Skeletal muscle tissue (tissue), 4 donors: ENCODE data around the gene EBP. TPM values are rescaled to one million over a fixed set of nuclear protein-coding genes. Genes with fewer than 3 reads are reported as not detected.
"Not testable (repeated sequence)": the region's sequence is repeated elsewhere in the genome, so short reads cannot be mapped to it uniquely, and the experiment has no call there.

Experiments used
- H3K27ac ChIP-seq: one replicate; pipeline ENCODE4 v1.7.0; 2013; ENCODE audit warnings: mild to moderate bottlenecking, low read depth, low read length, inconsistent platforms
- H3K27me3 ChIP-seq, 3 donors: one replicate each; pipeline ENCODE4 v1.7.0; 2013; ENCODE audit warnings: low read length in 3 of 3; ENCODE audit not compliant: control insufficient read depth in 3 of 3, insufficient read depth in 3 of 3
- H3K36me3 ChIP-seq, 3 donors: one replicate each; pipeline ENCODE4 v1.7.0; 2013; ENCODE audit warnings: low read length in 3 of 3; ENCODE audit not compliant: control insufficient read depth in 3 of 3, insufficient read depth in 3 of 3
- H3K4me1 ChIP-seq, 3 donors: one replicate each; pipeline ENCODE4 v1.7.0; 2013; ENCODE audit warnings: low read length in 3 of 3, mild to moderate bottlenecking in 3 of 3; ENCODE audit not compliant: control insufficient read depth in 3 of 3, insufficient read depth in 3 of 3
- H3K4me3 ChIP-seq, 3 donors: one replicate each; pipeline ENCODE4 v1.7.0; 2013; ENCODE audit warnings: low read length in 3 of 3
- H3K9ac ChIP-seq, 3 donors: one replicate each; pipeline ENCODE4 v1.7.0; 2013; ENCODE audit warnings: low read length in 3 of 3, mild to moderate bottlenecking in 3 of 3, moderate library complexity in 2 of 3, low read depth in 1 of 3
- H3K9me3 ChIP-seq, 3 donors: one replicate each; pipeline ENCODE4 v1.7.0; 2013; ENCODE audit warnings: low read length in 3 of 3; ENCODE audit not compliant: control insufficient read depth in 3 of 3
- total RNA-seq: library from RNA; depleted of rRNA; stranded (reverse); fragments of >200 nt; gene quantifications from one replicate; pipeline ENCODE4 v1.2.3, GENCODE V29; 2014
- donor health status: Osteomylitis.

Gene EBP
- total RNA-seq, 1 donor from 2014 or later, result 21.4 TPM

DNA sequence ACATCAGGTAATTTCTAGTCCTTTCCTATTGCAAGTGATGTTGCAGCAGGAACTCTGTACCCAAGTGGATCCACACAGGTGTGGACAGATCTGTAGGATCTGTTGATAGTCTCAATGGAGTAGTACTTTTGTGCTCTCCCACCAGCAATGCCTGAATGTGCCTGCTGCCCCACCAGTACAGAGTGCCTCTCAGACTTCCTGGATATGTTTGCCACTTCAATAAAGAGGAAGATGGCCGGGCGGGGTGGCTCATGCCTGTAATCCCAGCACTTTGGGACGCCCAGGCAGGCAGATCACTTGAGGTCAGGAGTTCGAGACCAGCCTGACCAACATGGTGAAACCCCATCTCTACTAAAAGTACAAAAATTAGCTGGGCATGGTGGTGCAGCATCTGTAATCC lies 2.1 kb upstream of the EBP start:
- not testable (repeated sequence) for H3K4me3 ChIP-seq, H3K27me3 ChIP-seq, H3K9ac ChIP-seq, H3K4me1 ChIP-seq, H3K9me3 ChIP-seq, H3K27ac ChIP-seq
- H3K36me3 ChIP-seq, result peaks cover 0 to 11% (median 2%) of the 10 kb centered on the region in 3 donors

GRCh38 chrX:48520455-48520854 lies 1.2 kb upstream of the EBP start:
- H3K4me3 ChIP-seq, result no peak overlapping the region
- peaks cover 0 to 2% (median 0%) of the 10 kb centered on the region in 3 donors for H3K9me3 ChIP-seq
- H3K36me3 ChIP-seq, result peaks cover 0 to 8% (median 2%) of the 10 kb centered on the region in 3 donors
- H3K27me3 ChIP-seq, result no peaks in the 10 kb centered on the region
- peaks cover 3 to 5% (median 4%) of the 10 kb centered on the region in 3 donors for H3K4me1 ChIP-seq
- no peak overlapping the region for H3K9ac ChIP-seq
- no peak overlapping the region for H3K27ac ChIP-seq

- peak overlapping the region; percentile 55 to 82 (median 79) for H3K4me3 ChIP-seq
- H3K36me3 ChIP-seq, result peaks cover 0 to 7% (median 2%) of the 10 kb centered on the region in 3 donors
- H3K9me3 ChIP-seq, result peaks cover 0 to 2% (median 0%) of the 10 kb centered on the region in 3 donors
- H3K4me1 ChIP-seq, result peaks cover 3 to 5% (median 4%) of the 10 kb centered on the region in 3 donors
- H3K27me3 ChIP-seq, result no peaks in the 10 kb centered on the region
- no peak overlapping the region for H3K27ac ChIP-seq
- peak overlapping the region in 1 of 3 donors; percentile 4 for H3K9ac ChIP-seq
Measured at GRCh38 chrX:48520976-48521352, 644 bp upstream of the EBP start.

- H3K27me3 ChIP-seq, result no peaks in the 10 kb centered on the region
- H3K36me3 ChIP-seq, result peaks cover 0 to 3% (median 2%) of the 10 kb centered on the region in 3 donors
- peak overlapping the region; percentile 4 to 77 (median 76) for H3K9ac ChIP-seq
- H3K9me3 ChIP-seq, result peaks cover 0 to 2% (median 0%) of the 10 kb centered on the region in 3 donors
- H3K4me1 ChIP-seq, result peaks cover 3 to 5% (median 4%) of the 10 kb centered on the region in 3 donors
- peak overlapping the region; percentile 55 to 82 (median 79) for H3K4me3 ChIP-seq
- no peak overlapping the region for H3K27ac ChIP-seq
Measured at GRCh38 chrX:48522291-48522690, 683 bp downstream of the EBP start.

DNA sequence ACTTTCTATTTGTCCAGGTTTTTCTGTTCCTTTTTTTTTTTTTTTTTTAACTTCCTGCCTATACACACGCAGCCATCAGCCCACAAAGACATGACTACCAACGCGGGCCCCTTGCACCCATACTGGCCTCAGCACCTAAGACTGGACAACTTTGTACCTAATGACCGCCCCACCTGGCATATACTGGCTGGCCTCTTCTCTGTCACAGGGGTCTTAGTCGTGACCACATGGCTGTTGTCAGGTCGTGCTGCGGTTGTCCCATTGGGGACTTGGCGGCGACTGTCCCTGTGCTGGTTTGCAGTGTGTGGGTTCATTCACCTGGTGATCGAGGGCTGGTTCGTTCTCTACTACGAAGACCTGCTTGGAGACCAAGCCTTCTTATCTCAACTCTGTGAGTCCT lies 2.1 kb downstream of the EBP start:
- Histone ChIP-seq H3K9ac (no peak overlapping the region), H3K27ac (no peak overlapping the region), H3K27me3 (no peaks in the 10 kb centered on the region), H3K9me3 (peaks cover 0 to 2% (median 0%) of the 10 kb centered on the region in 3 donors), H3K4me1 (peaks cover 3 to 5% (median 4%) of the 10 kb centered on the region in 3 donors), H3K4me3 (no peak overlapping the region), H3K36me3 (peaks cover 2 to 8% (median 3%) of the 10 kb centered on the region in 3 donors)

- H3K27me3 ChIP-seq, H3K4me3 ChIP-seq, H3K9ac ChIP-seq, H3K9me3 ChIP-seq, H3K27ac ChIP-seq, H3K4me1 ChIP-seq, H3K36me3 ChIP-seq: not testable (repeated sequence)
Measured at GRCh38 chrX:48525853-48526252, 4.2 kb downstream of the EBP start.

DNA sequence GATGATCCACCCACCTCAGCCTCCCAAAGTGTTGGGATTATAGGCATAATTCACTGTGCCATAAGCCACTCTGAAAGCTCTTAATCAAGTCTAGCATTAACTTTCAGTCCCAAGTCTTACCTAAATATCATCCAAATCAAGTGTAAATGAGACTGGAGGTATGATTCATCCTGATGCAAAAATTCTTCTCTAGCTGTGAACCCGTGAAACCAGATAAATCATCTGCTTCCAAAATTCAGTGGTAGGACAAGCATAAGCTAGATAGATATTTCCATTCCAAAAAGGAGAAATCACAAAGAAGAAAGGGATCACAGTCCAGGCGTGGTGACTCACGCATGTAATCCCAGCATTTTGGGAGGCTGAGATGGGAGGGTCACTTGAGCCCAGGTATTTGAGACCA lies 9.1 kb downstream of the EBP start:
- H3K27ac ChIP-seq, result no peak overlapping the region
- no peak overlapping the region for H3K9ac ChIP-seq
- no peaks in the 10 kb centered on the region for H3K27me3 ChIP-seq
- no peaks in the 10 kb centered on the region for H3K9me3 ChIP-seq
- no peaks in the 10 kb centered on the region for H3K4me1 ChIP-seq
- H3K4me3 ChIP-seq, result no peak overlapping the region
- peaks cover 2 to 8% (median 3%) of the 10 kb centered on the region in 3 donors for H3K36me3 ChIP-seq

GRCh38 chrX:48531358-48531959 lies 9.9 kb downstream of the EBP start:
- no peak overlapping the region for H3K9ac ChIP-seq
- H3K36me3 ChIP-seq, result peaks cover 2 to 8% (median 3%) of the 10 kb centered on the region in 3 donors
- H3K27me3 ChIP-seq, result no peaks in the 10 kb centered on the region
- no peaks in the 10 kb centered on the region for H3K4me1 ChIP-seq
- peak overlapping the region; percentile 36 for H3K27ac ChIP-seq
- H3K9me3 ChIP-seq, result no peaks in the 10 kb centered on the region
- no peak overlapping the region for H3K4me3 ChIP-seq

GRCh38 chrX:48532161-48532560 lies 10.6 kb downstream of the EBP start:
- H3K4me3 ChIP-seq, result no peak overlapping the region
- H3K36me3 ChIP-seq, result peaks cover 1 to 6% (median 3%) of the 10 kb centered on the region in 3 donors
- no peak overlapping the region for H3K9ac ChIP-seq
- no peak overlapping the region for H3K27ac ChIP-seq
- no peaks in the 10 kb centered on the region for H3K9me3 ChIP-seq
- no peaks in the 10 kb centered on the region for H3K27me3 ChIP-seq
- no peaks in the 10 kb centered on the region for H3K4me1 ChIP-seq

- H3K4me3 ChIP-seq, result no peak overlapping the region
- no peaks in the 10 kb centered on the region for H3K27me3 ChIP-seq
- H3K4me1 ChIP-seq, result no peaks in the 10 kb centered on the region
- no peak overlapping the region for H3K27ac ChIP-seq
- no peaks in the 10 kb centered on the region for H3K9me3 ChIP-seq
- H3K36me3 ChIP-seq, result peaks cover 0 to 3% (median 2%) of the 10 kb centered on the region in 3 donors
- H3K9ac ChIP-seq, result no peak overlapping the region
Measured at GRCh38 chrX:48533165-48533564, 11.6 kb downstream of the EBP start.
